ENCODE measurements around the gene CHST8.

CHST8 gene

GRCh38 chr19:33582914-33583313, 38.8 kb upstream of the CHST8 start:
- no peaks in the 10 kb centered on the region for H3K79me2 ChIP-seq (ENCODE audit: low read length)
- DNase-seq = no peak
- H3K9ac ChIP-seq (ENCODE audit: low read length) = no peak overlapping the region
- no peaks in the 10 kb centered on the region for H3F3A ChIP-seq (ENCODE audit: insufficient read depth, low read length)
- H3K4me2 ChIP-seq (ENCODE audit: low read depth, low read length) = no peak overlapping the region
- H3K36me3 ChIP-seq (replicated peaks; ENCODE audit: insufficient read depth, low read length) = no peaks in the 10 kb centered on the region
- no peaks in the 10 kb centered on the region for H3K9me2 ChIP-seq (replicated peaks; ENCODE audit: insufficient read depth, low read length)
- H3K4me3 ChIP-seq (ENCODE audit: low read length) = no peak overlapping the region
- peaks cover 7% of the 10 kb centered on the region for H3K27me3 ChIP-seq (replicated peaks; ENCODE audit: insufficient read depth, low read length)
- no peaks in the 10 kb centered on the region for H3K4me1 ChIP-seq (ENCODE audit: low read length)
- TF ChIP-seq EZH2 (optimal IDR thresholded peaks at IDR 0.05; ENCODE audit: low read depth, low read length) (no peak), EZH2phosphoT487 (IDR thresholded peaks at IDR 0.05; ENCODE audit: low read length) (no peak), CTCF (IDR thresholded peaks at IDR 0.05; ENCODE audit: low read length) (no peak)
- no peak overlapping the region for H3K27ac ChIP-seq (ENCODE audit: low read length)
- H3K9me3 ChIP-seq (replicated peaks; ENCODE audit: insufficient read depth, low read length) = no peaks in the 10 kb centered on the region
- no peaks in the 10 kb centered on the region for H4K20me1 ChIP-seq (ENCODE audit: insufficient read depth, low read length)
- no peak overlapping the region for H2AFZ ChIP-seq (ENCODE audit: low read length)

- no peaks in the 10 kb centered on the region for H3K36me3 ChIP-seq (replicated peaks; ENCODE audit: insufficient read depth, low read length)
- DNase-seq = no peak
- H3K4me2 ChIP-seq (ENCODE audit: low read depth, low read length) = no peak overlapping the region
- H3K9me2 ChIP-seq (replicated peaks; ENCODE audit: insufficient read depth, low read length) = no peaks in the 10 kb centered on the region
- TF ChIP-seq EZH2 (optimal IDR thresholded peaks at IDR 0.05; ENCODE audit: low read depth, low read length) (no peak), EZH2phosphoT487 (IDR thresholded peaks at IDR 0.05; ENCODE audit: low read length) (no peak), CTCF (IDR thresholded peaks at IDR 0.05; ENCODE audit: low read length) (no peak)
- H3K4me3 ChIP-seq (ENCODE audit: low read length) = no peak overlapping the region
- no peaks in the 10 kb centered on the region for H4K20me1 ChIP-seq (ENCODE audit: insufficient read depth, low read length)
- H3K79me2 ChIP-seq (ENCODE audit: low read length) = no peaks in the 10 kb centered on the region
- no peak overlapping the region for H3K9ac ChIP-seq (ENCODE audit: low read length)
- no peak overlapping the region for H2AFZ ChIP-seq (ENCODE audit: low read length)
- no peaks in the 10 kb centered on the region for H3F3A ChIP-seq (ENCODE audit: insufficient read depth, low read length)
- peaks cover 11% of the 10 kb centered on the region for H3K27me3 ChIP-seq (replicated peaks; ENCODE audit: insufficient read depth, low read length)
- H3K27ac ChIP-seq (ENCODE audit: low read length) = no peak overlapping the region
- no peaks in the 10 kb centered on the region for H3K4me1 ChIP-seq (ENCODE audit: low read length)
- no peaks in the 10 kb centered on the region for H3K9me3 ChIP-seq (replicated peaks; ENCODE audit: insufficient read depth, low read length)
Observed at GRCh38 chr19:33587150-33587549, 34.6 kb upstream of the CHST8 start.

GRCh38 chr19:33590224-33590623, 31.5 kb upstream of the CHST8 start:
- H3K36me3 ChIP-seq (replicated peaks; ENCODE audit: insufficient read depth, low read length) = no peaks in the 10 kb centered on the region
- DNase-seq = no peak
- H3K9ac ChIP-seq (ENCODE audit: low read length) = no peak overlapping the region
- H4K20me1 ChIP-seq (ENCODE audit: insufficient read depth, low read length) = no peaks in the 10 kb centered on the region
- no peaks in the 10 kb centered on the region for H3K9me2 ChIP-seq (replicated peaks; ENCODE audit: insufficient read depth, low read length)
- no peaks in the 10 kb centered on the region for H3K79me2 ChIP-seq (ENCODE audit: low read length)
- H2AFZ ChIP-seq (ENCODE audit: low read length) = no peak overlapping the region
- H3F3A ChIP-seq (ENCODE audit: insufficient read depth, low read length) = no peaks in the 10 kb centered on the region
- peaks cover 11% of the 10 kb centered on the region for H3K27me3 ChIP-seq (replicated peaks; ENCODE audit: insufficient read depth, low read length)
- no peak overlapping the region for H3K4me2 ChIP-seq (ENCODE audit: low read depth, low read length)
- no peak overlapping the region for H3K4me3 ChIP-seq (ENCODE audit: low read length)
- no peak for TF ChIP-seq EZH2phosphoT487 (IDR thresholded peaks at IDR 0.05; ENCODE audit: low read length)
- TF ChIP-seq CTCF (IDR thresholded peaks at IDR 0.05; ENCODE audit: low read length) = no peak
- TF ChIP-seq EZH2 (optimal IDR thresholded peaks at IDR 0.05; ENCODE audit: low read depth, low read length) = no peak
- no peak overlapping the region for H3K27ac ChIP-seq (ENCODE audit: low read length)
- no peaks in the 10 kb centered on the region for H3K4me1 ChIP-seq (ENCODE audit: low read length)
- H3K9me3 ChIP-seq (replicated peaks; ENCODE audit: insufficient read depth, low read length) = no peaks in the 10 kb centered on the region
